ENCODE results near the gene ARMC9. TPM values are rescaled to one million over a fixed set of nuclear protein-coding genes. Genes with fewer than 3 reads are reported as not detected.
"Not testable (repeated sequence)": the region's sequence is repeated elsewhere in the genome, so short reads cannot be mapped to it uniquely, and the experiment has no call there.

ARMC9 gene
- total RNA-seq, 1 donor from 2014 or later = 67.8 TPM

DNA sequence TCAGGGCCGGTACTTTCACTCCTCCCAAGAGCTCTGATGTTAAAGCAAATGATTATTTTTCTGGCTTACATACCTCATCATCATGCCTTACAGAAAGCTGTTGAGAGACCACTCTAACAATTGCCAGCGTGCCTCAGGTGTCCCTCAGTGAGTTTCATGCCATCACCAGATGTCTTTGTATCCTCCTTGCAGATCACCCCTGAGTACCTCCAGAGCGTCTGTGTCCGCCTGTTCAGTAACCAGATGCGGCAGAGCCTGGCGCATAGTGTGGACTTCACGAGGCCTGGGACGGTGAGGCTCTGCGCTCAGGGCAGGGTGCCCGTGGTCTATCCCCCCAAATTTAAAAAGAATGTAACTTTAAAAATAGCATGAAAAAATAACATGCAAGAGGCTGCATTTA is 41.3 kb downstream of the ARMC9 start:
- no peak for DNase-seq (ENCODE audit: low read depth)

DNA sequence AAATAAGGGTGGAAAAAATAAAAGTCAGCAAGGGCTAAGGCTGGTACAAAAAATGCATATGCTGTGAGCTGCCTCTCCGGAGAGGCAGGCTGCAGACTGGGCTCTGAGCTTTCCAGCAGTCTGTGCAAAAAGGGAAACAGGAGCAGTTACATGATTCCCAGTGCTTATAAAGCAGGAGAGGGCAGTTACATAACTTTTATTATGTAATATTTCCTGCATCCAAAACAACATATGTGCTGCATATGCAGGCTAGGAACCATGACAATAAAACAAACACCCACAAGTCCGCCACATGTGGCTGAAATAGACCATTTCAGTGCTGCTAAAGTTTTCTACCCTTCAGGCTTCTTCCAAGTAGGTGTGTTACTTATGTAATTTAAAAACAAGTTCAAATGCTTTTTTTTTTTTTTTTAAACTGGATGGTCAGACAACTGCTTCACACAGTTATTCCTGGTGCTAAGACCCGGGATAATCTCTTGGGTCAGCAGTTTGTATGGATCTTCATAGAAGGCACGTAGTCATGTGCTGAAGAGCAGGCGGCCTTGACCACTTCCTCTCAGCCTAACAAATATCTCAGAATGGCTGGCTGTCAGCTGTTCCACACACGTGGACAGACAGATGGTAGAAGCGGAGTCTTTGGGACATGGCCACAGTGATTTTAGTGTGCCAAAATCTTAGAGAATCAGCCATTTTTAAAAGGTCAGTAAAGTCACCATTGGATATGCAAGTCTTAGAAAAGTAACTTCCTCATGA is 43.5 kb downstream of the ARMC9 start:
- DNase-seq (ENCODE audit: low read depth) = no peak

DNA sequence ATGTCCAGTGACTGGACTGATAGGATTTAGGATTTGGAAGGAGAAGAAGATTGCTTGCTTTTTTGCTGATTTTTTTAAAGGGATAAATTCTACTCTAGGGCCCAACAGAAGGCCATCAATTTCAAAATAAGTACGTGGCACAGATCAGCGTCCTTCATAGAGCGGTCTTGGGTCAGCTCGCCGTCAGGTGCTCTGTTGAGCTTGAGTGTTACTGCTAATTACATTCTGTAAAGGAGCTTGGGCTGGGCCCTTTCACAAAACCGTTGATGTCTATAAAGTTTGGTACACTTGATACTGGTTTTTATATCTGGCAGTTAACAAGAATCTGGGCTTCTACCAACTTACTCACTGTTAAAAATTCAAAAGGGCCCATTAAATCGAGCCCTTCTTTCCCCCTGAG is 45.4 kb downstream of the ARMC9 start:
- DNase-seq (ENCODE audit: low read depth) = no peak

DNA sequence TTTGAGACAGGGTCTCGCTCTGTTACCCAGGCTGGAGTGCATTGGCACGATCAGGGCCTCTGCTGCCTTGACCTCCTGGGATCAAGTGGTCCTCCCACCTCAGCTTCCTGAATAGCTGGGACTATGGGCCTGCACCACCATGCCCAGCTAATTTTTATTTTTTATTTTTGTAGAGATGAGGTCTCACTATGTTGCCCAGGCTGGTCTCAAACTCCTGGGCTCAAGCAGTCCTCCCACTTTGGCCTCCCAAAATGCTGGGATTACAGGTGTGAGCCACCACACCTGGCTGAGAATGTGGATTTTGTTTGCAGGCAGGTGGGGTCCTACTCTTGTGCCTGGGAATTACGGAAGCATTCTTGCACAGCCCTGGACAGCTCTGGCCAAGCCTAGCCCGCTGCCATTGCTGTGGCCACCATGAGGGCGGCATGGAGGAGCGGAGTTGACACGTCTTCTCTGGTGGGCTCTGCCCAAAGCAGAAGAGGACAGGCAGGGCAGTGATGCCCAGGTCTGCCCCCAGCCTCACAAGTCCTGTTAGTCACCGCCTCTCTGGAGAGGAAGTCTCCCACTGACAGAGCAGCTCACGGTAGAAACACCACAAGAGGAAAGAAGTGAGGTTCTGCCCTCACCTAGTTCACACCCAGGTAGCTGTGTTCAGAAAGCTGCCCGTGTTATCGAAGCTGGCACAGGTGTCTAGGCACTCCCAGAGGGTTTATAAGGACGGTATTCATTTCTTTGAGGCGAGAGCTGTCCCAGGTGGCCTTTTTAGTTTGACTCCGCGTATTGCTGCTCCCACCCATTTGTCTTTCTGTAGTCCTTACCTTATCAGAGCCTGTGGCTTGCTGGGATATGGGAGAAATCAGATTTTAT is 46.2 kb downstream of the ARMC9 start:
- no peak for DNase-seq (ENCODE audit: low read depth)

DNA sequence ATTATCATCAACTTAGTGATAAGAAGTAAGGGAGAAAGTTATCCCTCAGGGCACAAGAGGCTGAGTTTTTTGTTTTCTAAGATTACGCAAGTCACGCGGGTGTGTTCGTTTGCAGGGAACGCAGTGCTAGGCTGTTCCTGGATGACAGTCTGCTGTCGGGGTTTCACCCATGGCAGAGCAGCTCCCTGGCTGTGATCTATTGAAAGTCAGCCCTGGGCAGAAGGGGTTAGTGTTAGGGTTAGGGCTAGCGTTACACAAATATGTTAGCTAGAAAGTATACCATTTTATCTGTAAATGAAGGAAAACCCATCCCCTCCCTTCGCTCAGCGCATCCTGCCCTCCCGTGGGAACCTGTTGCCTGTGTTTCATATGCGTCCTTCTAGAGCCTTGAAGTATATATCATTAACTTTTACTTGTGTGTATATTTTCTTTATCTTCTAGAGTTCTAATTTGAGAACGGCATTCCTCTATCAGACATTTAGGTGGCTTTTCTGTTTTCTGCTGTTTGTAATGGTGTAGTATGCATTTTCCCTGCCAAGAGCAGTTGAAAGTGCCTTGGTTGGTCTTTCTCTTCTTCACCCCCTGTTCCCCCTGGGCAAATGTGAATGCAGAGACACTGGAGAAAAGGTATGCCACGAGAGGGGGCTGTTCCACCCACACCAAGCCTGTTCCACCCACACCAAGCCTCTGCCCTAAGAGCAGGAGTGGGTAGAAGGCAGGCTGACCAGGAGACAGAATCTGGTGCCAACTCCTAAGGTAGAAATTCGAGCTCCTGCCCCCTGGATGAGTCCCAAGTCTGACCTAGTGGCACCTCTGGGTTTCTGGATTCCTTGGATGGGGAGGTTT is 47.0 kb downstream of the ARMC9 start:
- DNase-seq (ENCODE audit: low read depth) = no peak

DNA sequence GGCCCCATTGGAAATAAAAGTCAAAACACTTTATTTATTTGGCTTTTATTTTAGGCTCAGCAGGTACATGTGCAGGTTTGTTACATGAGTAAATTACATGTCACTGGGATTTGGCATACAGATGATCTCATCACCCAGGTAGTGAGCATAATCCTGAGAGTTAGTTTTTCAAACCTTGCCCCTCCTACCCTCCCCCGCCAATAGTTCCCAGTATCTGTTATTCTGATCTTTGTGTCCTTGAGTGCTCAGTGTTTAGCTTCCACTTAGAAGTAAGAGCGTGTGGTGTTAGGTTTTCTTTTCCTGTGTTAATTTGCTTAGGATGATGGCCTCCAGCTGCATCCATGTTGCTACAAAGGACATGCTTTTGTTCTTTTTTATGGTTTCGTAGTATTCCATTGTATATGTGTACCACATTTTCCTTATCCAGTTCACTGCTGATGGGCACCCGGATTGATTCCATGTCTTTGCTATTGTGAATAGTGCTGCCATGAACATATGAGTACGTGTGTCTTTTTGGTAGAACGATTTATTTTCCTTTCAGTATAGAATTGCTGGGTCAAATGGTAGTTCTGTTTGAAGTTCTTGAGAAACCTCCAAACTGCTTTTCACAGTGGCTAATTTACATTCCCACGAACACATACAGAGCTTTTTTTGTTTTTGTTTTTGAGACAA is 47.9 kb downstream of the ARMC9 start:
- DNase-seq (ENCODE audit: low read depth) = no peak

DNA sequence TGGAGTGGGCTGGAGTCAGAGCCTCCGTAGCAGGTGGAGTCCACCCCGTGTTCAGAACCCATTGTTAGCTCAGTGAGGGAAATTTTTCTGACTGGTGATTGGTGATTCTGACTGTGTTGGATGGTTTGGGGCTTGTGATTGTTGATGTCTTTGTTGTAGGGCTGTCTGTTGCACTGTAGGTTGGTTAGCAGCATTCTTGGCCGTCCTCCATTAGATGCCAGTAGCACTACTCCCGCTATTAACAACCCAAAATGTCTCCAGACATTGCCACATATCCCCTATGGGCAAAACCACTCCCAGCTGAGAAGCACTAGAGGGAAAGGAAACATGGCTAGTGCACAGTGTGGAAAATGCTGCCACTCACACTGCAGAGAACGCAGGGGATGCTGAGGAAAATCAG is 51.7 kb downstream of the ARMC9 start:
- DNase-seq (ENCODE audit: low read depth) = no peak

DNA sequence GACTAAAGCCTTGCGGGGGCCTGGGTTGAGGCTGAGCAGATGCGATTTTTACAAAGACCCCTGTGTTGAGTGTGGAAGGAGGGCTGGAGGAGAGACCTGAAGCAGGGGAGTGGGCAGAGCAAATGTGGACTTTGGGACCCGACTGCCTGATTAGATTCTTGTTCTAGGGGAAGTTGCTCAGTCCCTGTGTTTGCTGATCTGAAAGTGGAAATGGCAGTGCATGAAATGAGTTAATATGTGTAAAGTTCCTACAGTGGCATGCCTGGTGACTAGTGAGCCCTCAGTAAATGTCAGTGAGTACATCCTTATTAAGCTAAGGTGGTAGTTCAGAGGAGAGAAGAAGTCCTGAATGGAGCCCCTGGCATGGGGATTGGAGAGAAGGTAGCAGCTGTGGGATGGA is 52.3 kb downstream of the ARMC9 start:
- DNase-seq (ENCODE audit: low read depth) = no peak

DNA sequence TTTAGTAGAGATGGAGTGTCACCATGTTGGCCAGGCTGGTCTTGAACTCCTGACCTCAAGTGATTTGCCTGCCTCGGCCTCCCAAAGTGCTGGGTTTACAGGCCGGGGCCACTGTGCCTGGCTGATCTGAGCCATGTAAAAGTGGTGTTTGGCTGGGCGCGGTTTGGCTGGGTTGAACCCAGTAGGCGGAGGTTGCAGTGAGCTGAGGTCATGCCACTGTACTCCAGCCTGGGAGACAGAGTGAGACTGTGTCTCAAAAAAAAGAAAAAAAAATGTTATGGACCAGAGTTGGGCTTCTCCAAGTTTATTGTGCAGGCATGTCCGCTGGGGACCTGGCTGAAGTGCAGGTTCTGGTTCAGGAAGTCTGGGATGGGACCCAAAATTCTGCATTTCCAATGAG is 54.9 kb downstream of the ARMC9 start:
- DNase-seq (ENCODE audit: low read depth) = not testable (repeated sequence)

DNA sequence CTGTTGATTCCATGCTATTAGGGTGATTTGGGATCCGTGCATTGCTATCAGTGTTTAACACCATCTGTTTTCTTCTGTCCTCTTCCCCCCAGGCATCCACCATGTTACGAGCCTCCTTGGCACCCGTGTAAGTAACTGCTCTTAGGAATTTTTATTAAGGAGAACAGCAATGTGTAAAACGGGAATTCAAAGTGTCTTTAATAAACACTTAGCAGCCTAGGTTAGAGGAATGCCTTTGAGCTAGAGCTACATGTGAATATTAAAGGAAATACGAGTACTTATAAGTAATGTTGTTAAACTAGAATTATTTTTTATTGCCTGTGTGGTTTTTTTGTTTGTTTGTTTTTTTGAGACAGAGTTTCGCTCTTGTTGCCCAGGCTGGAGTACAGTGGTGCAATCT is 58.1 kb downstream of the ARMC9 start:
- no peak for DNase-seq (ENCODE audit: low read depth)

DNA sequence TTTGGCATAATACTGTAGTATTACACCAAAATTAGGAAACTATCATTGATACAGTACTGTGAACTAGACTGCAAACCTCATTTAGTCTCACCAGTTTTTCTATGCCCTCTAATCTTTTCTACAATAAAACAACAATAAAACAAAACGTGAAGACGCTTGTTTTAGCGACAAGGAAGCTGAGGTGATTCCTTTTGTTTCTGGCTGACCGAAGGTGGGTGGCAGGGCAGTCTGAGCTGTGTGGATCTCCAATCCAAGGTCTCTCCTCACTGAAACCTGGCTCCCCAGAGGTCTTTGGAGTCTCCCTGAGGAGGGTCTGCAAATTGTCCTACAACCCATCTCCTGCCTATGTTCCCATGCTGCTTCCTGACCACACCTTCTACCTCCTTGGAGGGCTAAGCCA is 59.3 kb downstream of the ARMC9 start:
- DNase-seq (ENCODE audit: low read depth) = no peak

DNA sequence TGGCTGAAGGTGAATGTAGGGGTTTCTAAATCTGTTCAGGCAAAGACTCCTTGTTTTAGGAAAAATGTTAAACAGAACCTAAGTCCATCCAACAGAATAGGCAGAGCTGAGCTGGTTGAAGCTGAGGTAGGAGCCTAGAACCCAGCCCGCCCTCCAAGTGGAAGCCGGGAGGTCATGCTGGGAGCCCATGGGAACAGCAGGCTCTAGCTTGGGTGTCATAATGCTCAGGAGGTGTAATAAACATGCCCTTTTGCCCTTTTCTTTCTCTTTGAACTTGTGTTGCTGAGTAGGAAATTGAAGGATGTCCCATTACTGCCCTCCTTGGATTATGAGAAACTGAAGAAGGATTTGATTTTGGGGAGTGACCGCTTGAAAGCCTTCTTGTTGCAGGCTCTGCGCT is 60.3 kb downstream of the ARMC9 start:
- no peak for DNase-seq (ENCODE audit: low read depth)

DNA sequence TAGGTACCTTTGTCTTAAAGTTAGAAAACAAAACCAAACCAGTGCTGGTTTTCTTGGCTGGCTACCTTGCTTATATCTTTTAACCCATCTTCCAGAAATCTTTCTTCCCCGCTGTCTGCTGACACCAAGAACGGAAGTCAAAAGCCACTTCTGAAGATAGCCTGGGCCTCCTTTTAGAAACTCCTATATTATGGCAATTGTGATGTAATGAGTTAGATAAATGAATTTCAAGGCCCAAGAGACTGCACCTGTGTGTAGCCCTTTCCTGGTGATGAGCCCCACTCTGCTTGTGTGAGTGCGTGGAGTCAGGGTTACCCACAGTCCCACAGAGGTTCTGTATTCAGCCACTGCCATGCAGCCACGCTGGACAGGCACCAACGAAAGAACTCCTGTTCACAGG is 60.7 kb downstream of the ARMC9 start:
- DNase-seq (ENCODE audit: low read depth) = no peak

DNA sequence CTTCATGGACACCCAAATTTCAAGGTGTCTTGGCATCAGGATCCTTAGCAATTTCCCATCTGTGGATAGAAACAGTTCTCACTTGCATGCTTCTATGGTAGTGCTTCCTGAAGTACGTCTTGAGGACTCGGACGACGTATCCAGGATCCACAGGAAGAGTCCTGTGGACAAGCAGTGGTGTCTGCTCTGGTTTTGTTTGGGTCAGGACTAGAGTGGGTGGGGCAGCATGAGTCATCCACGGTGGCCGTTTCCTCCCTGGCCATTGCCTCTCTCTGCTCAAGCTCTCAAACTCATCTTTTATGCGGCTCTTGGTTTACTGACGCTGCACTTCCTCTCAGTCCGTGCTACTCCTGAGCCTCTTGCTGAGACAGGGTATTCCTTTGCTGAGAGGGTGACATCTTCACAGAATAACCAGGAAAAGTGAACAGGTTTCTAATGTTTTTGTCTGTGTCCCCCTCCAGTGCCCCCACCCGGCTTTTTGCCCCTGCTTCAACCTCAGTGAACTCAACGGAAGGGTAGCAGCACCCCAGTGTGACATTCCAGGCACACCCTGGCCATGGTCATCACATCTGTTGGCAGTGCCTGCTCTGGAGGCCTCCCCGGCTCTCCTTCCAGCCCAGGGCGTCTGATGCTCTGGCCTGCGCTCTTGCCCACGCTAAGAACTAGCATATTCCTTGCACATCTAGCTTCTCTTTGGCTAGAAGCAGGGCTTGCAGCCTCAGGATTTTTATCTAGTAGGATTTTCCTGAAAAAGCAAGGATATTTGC is 62.2 kb downstream of the ARMC9 start:
- DNase-seq (ENCODE audit: low read depth) = no peak

DNA sequence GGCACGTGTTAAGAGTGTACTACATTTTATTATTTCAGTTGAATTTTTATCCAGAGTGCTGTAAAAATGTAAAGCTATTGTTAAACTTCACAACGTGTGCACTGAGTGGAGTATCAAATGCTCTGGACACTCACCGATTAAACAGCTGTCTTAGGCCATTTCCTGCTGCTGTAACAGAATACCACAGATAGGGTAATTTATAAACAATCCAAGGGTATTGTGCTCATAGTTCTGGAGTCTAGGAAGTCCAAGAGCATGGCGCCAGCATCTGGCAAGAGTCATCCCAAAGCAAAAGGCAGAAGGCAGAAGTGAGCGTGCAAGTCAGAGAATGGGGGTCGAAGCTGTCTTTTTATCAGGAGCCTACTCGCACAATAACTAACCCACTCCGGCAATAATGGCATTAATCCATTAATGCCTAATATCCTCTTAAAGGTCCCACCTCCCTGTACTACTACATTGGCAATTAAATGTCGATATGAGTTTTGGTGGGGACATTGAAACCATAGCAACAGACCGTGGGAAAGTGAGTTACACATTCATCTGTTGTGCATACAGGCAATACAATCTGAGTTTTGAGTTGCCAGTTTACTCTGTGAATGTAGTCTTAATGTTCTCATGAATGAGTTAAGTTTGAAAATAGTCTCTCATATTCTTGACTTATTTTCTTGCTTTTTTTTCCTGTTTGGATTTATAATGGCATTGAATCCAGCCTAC is 64.8 kb downstream of the ARMC9 start:
- DNase-seq (ENCODE audit: low read depth) = no peak

DNA sequence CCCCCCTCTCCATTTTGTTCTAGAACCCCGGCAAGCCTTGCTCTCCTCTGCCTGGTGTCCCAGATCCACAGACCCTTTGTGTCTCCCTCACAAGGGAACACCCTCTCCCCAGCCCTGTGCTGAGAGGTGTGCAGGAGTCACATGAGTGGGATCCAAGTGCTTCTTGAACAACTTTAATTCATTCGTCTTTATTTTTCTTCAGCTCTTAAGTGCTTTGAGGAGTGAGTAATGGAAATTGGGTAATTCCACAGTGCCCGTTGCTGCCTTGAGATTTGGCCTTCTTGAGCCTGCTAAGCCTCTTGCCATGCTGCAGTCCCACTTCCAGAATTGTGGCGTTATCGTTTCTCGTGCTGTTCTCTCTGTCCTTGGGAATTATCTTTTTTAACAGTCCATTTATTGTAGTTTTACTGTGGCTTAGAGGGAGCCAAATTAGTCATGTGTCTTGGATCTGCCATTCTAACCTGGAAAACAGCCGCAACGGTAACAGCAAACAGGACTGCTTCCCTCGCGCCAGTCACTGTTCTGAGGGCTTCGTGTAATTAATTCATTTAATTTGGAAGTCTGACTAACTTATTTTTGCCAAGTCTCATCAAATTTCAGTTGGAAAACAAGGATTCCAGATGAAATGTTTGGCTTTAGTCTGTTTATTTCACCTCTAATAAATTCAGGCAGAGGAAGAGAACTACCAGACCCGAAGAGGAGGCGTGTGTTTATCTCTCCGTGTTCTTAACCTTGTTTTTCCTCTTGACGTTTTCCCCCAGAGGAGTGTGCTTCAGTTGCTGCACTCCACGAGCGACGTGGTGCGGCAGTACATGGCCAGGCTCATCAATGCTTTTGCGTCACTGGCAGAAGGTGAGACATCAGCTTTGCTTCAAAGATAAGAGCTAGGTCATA is 72.0 kb downstream of the ARMC9 start:
- DNase-seq (ENCODE audit: low read depth) = no peak

DNA sequence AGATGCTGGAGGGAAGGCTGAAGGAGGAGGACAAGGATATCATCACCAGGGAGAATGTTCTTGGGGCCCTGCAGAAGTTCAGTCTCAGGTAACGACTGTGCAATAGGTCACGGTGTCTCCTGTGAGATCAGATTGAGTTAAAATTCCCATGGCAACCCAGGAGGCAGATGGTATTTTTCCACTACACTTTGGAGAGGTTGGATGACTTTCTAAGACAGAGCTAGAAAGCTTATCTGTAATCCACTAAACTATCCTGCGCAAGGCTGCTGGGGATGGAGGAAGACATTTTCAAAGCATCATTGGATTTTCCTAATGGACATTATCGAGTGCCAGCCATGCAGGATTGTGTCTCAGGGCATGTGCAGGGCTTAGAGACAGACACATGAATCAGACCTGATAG is 74.6 kb downstream of the ARMC9 start:
- DNase-seq (ENCODE audit: low read depth) = no peak

DNA sequence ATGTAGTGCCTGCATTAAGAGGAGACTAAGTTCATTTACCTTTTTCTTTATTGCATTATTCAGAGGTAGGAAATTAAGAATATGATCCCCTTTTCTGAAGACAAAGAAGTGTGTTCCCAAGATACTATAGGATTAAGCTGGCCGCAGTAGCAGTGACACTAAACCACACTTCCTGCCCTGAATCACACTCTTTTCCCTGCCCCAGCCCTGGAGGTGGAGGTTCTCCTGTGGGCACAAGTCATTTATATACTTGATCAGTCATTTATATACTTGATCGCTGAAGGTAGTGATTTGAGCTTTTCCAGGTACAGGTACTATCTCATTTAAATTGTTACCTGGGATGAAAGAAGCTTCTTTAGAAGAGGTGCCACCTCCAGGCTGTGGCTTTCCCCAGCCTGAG is 78.6 kb downstream of the ARMC9 start:
- no peak for DNase-seq (ENCODE audit: low read depth)

DNA sequence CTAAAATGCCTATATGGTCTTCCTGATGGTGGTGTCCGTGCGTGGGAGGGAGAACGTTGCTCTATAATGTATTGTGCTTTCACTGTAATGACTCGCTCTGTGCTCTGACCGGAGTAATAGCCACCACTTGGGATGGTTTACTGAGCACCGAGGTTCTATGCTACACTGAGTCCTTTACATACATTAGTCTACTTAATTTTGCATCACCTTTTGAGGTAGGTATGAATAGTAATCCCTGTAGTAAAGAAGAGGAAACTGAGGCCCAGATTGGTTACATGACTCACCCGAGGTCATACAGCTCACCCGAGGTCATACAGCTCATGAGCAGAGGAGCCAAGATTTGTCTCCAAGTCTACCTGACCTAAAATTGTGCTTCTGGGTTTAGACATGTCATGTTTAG is 79.5 kb downstream of the ARMC9 start:
- no peak for DNase-seq (ENCODE audit: low read depth)

Data from renal cortical epithelial cell (primary cell).